GM21447 (cell line): Measurements from ENCODE around the gene LPP.

Experiments
- ATAC-seq: cut with Tn5 transposase; IDR thresholded peaks from one replicate; pipeline ENCODE4 v1.9.1; 2021; ENCODE audit not compliant: unreplicated experiment

The LPP gene

DNA sequence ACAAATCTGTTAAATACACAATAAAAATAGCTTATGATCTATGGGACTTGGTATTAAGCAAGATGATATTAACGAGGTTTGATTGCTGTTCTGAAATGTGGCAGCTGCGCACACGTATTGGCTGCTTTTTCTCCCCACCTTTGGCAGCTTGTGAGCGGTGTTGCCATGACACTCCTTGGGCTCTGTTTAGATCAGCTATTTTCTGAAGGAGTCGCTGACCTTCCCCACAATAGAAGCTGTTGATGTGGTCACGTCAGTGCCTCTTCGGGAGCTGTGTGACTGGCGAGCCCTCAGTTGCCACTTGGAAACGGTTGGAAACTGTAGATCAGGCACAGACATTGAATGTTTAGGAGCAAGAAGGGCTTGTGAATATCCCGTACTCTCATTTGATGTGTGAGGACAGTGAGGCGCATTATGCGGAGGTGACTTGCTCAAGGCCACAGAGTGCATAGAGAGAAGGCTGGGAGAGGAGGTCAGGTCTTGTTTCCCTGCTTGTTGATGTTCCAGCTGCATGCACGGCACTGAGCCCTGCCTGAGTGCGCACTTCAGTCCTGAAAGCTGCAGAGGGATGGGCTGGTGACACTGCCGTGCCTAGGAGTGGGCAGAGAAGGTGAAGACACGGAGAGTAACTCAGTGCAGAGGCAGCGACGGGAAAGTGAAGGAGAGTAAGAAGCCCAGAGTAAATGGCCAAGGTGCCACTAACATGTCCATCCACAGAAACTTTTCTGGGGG, 198.4 kb downstream of the LPP start:
- no peak for ATAC-seq

GRCh38 chr3:188353426-188353825, 199.5 kb downstream of the LPP start:
- no peak for ATAC-seq

- no peak for ATAC-seq
Observed at GRCh38 chr3:188358787-188359493, 205.0 kb downstream of the LPP start.

DNA sequence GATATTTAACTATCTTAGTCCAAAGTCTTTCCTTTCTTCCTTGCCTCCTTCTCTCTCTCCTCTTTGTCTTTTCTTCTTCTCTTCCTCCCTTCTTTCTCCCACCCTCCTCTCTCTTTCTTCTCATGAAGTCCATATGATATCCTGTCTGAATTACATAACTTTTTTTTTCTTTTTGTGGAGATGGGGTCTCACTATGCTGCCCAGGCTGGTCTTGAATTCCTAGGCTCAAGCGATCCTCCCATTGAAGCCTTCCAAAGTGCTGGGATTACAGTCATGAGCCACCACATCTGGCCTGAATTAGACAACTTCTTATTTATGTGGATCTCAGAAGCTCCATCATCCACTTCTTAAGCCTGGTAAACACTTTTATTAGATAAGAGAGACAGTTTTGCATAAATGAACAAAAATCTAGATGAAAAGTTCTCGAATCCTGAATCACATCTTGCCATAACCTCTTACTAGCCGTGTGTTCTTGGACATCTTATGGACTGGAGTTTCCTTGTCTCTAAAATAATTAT, 206.5 kb downstream of the LPP start:
- no peak for ATAC-seq

- ATAC-seq, result no peak
Observed at GRCh38 chr3:188361888-188362287, 207.9 kb downstream of the LPP start.

- no peak for ATAC-seq
Observed at GRCh38 chr3:188362405-188362831, 208.5 kb downstream of the LPP start.

- no peak for ATAC-seq
Observed at GRCh38 chr3:188365184-188365583, 211.2 kb downstream of the LPP start.

- no peak for ATAC-seq
Observed at GRCh38 chr3:188365988-188366698, 212.2 kb downstream of the LPP start.

- no peak for ATAC-seq
Observed at GRCh38 chr3:188367678-188368077, 213.7 kb downstream of the LPP start.

- ATAC-seq, result no peak
Observed at GRCh38 chr3:188369526-188369925, 215.6 kb downstream of the LPP start.

DNA sequence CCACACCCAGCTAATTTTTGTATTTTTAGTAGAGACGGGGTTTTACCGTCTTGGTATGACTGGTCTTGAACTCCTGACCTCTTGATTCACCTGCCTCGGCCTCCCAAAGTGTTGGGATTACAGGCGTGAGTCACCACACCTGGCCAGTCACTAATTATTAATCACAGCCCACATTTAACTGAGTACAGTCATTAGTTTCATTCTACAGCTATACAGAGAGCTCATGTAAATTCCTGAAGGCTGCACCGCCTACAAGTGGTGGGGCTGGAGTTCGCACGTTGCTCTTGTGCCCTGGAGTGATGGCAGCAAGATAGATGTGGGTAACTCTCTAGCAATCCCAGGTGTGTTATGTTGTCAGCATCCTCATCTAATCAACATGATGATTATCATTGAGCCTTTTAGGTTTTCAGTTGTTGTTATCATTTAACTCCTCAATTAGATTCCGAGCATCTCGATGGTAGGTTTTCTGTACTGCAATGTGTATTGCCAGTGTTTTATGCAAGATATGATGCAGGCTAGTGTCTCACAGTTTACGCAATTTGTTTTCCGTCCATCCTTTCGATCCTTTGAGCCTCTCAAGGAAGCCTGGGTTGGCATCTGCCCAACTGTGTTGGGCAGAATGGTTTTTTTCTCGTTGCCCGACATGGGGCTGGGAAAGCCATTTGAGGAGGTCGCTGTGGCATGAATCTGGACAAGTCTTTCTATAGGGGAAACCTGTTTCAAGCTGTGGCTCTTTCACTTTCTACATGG, 216.3 kb downstream of the LPP start:
- no peak for ATAC-seq

- ATAC-seq, result no peak
Observed at GRCh38 chr3:188378786-188379185, 224.8 kb downstream of the LPP start.

GRCh38 chr3:188380252-188380651, 226.3 kb downstream of the LPP start:
- no peak for ATAC-seq

DNA sequence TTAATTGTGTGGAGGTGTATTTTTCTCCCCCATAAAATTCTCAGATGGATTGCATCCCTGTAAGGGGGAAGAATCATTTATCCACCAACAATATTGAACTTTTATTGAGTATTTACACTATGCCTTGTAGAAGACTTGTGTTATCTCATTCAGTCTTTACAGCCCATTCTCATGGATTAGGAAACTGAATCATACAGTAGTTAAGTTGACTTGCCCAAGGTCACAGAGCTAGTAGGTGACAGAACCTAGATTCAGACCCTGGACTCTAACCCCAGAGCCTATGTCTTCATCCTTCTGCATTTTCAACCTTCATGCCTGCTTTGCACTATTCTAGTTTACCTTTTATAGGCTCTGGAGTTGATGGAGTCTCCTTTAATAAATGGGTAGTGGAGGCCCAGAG, 226.8 kb downstream of the LPP start:
- ATAC-seq, result no peak

- no peak for ATAC-seq
Observed at GRCh38 chr3:188383748-188384147, 229.8 kb downstream of the LPP start.

GRCh38 chr3:188385295-188385694, 231.3 kb downstream of the LPP start:
- ATAC-seq, result no peak

DNA sequence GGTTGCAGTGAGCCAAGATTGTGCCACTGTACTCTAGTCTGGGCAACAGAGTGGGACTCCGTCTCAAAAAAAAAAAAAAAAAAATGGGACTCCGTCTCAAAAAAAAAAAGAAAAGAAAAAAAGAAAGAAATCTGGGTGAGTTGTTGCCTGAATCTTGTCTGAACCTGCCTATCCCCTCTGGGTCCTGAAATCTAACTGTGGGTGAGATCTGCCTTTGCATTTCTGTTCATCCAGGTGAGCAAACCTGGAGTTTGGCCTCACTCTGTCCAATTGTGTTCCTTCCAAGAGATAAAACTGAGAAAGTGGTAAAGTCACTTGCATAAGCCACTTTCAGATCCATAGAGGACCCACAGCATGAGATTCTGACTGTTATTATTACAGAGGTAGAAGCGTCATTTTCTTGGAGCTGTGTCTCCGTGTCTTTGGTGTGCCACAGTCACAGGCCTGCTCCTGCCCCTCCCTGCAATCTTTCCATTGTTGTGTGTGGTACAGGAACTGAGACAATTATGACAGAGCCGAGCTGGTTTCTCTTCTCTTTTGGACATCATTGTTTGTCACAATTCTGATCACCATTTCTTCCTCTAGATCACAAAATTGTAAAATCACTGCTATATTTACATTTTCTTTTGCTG, 235.9 kb downstream of the LPP start:
- peak; percentile 97 for ATAC-seq

DNA sequence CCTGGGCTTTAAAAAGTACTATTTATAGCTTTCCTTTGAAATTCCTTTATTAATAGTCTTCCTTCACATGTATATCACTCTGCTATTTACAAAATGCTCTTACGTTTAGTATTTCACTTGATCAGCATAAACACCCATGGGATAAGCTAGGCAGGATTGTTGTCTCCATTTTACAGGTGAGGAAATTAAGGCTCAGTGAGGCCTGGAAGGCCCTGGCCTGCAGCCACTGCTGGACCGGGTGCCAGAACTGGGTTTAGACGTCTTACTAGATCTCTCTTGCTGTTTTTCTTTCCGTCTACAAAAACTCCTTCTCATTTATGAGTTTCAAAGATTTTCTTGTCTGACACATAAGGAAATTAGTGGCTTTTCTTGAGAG, 236.4 kb downstream of the LPP start:
- peak; percentile 15 for ATAC-seq

GRCh38 chr3:188390775-188391443, 237.0 kb downstream of the LPP start:
- ATAC-seq, result no peak

DNA sequence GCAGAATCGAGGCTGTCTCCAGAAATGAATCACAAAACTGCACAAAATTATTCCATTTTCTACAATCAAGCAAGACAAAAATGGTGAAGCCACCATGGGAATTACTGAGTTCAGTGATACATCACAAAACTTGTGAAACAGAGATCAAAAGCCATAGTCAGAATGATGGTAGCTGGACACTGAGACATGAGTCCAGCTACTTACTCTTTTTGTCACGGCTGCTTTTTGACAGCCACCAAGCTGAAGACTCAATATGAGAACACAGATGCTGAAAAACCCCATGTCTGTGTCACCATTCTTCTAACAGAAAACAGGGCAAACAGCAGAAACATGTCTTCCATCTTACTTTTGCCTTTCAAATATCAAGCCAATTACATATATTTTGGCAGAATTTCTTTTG, 237.6 kb downstream of the LPP start:
- no peak for ATAC-seq
